ENCODE measurements around the gene PDK2.
A peak's percentile ranks its signal among the peaks of the same experiment; 100 is the strongest.

PDK2 gene

DNA sequence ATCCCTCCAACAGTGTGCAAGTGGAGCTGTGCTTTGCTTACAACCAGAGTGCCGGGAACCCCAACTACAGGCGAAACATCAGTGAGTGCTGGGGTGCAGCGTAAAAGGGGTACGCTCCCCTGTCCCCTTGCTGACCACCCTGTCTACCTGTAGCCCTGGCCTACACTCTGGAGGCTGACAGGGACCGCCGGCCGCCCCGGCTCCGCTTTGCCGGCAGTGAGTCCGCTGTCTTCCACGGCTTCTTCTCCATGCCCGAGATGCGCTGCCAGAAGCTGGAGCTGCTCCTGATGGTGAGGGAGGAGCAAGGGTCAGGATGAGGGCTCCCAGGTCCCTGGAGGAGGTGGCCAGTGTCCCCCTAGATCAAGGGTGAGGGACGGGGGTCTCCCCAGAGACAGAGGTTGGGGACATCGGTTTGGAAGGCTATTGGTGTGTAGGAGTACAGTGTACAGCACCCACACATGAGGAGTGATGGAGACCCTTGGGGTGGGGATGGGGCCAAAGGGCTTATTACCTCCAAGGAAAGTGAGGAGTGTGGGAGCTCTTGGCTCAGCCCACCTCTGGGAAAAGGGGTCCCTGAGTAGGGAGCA is 19.6 kb upstream of the PDK2 start:
- no peak overlapping the region for H3K27ac ChIP-seq

GRCh38 chr17:50076221-50076590 is 18.9 kb upstream of the PDK2 start:
- Histone ChIP-seq H3K27ac (no peak overlapping the region), H3K4me3 (no peak overlapping the region)

More for the DNA sequence above, 19.6 kb upstream of the PDK2 start:
- H3K4me3 ChIP-seq = no peak overlapping the region

GRCh38 chr17:50076591-50077235 is 18.4 kb upstream of the PDK2 start:
- peak overlapping the region in 1 of 21 experiments; percentile 8 for H3K27ac ChIP-seq
- H3K4me3 ChIP-seq = no peak overlapping the region

GRCh38 chr17:50078430-50078829 is 16.7 kb upstream of the PDK2 start:
- H3K27ac ChIP-seq = no peak overlapping the region

GRCh38 chr17:50079334-50080095 is 15.6 kb upstream of the PDK2 start:
- Histone ChIP-seq H3K27ac (peak overlapping the region in 4 of 21 experiments; percentile 4 to 43 (median 21)), H3K4me3 (no peak overlapping the region)

More at GRCh38 chr17:50078430-50078829, 16.7 kb upstream of the PDK2 start:
- H3K4me3 ChIP-seq = no peak overlapping the region

- no peak overlapping the region for H3K4me3 ChIP-seq
- peak overlapping the region in 4 of 21 experiments; percentile 4 to 43 (median 21) for H3K27ac ChIP-seq
Measured at GRCh38 chr17:50080096-50080480, 15.1 kb upstream of the PDK2 start.

DNA sequence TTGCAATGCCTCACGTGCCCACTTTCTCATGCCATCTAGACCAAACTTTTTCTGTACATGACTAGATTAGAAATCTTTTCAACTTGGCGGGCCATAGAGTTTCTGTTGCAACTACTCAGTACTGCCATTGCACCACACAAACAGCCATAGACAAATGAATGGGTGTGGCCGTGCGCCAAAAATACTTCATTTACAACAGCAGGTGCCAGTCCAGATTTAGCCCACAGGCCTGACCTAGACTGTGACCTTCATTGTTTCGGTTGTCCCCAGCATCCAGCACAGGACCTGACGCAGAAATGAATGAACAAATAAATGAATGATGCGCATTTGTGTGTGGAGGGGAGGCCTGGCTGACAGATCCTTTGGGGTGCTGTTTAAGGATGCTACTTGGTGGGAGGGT is 14.3 kb upstream of the PDK2 start:
- Histone ChIP-seq H3K4me3 (no peak overlapping the region), H3K27ac (peak overlapping the region in 1 of 21 experiments; percentile 4)

GRCh38 chr17:50081757-50082156 is 13.4 kb upstream of the PDK2 start:
- no peak overlapping the region for H3K27ac ChIP-seq
- no peak overlapping the region for H3K4me3 ChIP-seq

DNA sequence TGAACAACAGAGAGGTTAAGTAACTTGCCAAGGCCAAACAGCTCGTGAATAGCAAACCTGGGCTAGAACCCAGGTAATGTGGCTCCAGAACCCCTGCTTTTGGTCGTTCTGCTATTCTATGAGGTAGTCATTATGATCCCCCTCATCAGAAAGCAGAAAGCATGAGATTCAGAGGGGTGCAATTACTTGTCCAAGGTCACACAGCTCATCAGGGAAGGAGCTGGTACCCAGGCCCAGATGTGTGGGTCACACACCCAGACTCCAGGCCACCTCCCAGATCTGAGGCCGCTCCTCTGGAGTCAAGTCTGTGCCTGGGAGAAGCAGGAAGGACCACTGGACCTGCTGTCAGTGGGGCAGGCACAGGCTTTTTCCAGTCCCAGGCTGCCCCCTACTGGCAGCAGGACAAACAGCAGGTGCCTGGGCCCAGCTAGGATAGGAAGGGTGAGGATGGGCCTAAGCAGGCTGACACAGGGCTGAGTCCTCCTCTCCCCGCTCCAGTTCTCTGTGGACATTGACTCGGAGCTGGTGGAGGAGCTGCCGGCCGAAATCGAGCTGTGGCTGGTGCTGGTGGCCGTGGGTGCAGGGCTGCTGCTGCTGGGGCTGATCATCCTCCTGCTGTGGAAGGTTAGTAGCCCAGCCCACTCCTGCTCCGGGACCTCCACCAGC is 7.8 kb upstream of the PDK2 start:
- Histone ChIP-seq H3K4me3 (no peak overlapping the region), H3K27ac (no peak overlapping the region)

DNA sequence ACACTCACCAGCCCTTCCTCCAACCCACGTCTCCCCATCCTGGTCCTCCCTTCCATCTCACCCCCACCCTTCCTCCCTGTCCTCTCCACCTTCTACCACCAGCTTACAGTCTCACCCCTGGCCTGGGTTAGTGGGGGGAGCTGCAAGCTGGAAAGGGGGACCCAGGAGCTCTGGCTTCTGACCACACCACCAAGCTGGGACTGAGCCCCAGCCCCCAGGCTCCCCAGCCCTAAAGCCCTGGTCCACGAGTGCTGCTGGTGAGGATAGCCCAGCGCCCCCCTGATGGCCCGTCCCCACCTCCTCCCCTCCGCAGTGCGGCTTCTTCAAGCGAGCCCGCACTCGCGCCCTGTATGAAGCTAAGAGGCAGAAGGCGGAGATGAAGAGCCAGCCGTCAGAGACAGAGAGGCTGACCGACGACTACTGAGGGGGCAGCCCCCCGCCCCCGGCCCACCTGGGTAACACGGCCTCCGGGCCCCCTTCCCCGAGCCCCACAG is 7.2 kb upstream of the PDK2 start:
- no peak overlapping the region for H3K27ac ChIP-seq
- no peak overlapping the region for H3K4me3 ChIP-seq

GRCh38 chr17:50088952-50089825 is 6.0 kb upstream of the PDK2 start:
- Histone ChIP-seq H3K4me3 (no peak overlapping the region), H3K27ac (no peak overlapping the region)

GRCh38 chr17:50090071-50090470 is 5.1 kb upstream of the PDK2 start:
- Histone ChIP-seq H3K27ac (no peak overlapping the region), H3K4me3 (no peak overlapping the region)

DNA sequence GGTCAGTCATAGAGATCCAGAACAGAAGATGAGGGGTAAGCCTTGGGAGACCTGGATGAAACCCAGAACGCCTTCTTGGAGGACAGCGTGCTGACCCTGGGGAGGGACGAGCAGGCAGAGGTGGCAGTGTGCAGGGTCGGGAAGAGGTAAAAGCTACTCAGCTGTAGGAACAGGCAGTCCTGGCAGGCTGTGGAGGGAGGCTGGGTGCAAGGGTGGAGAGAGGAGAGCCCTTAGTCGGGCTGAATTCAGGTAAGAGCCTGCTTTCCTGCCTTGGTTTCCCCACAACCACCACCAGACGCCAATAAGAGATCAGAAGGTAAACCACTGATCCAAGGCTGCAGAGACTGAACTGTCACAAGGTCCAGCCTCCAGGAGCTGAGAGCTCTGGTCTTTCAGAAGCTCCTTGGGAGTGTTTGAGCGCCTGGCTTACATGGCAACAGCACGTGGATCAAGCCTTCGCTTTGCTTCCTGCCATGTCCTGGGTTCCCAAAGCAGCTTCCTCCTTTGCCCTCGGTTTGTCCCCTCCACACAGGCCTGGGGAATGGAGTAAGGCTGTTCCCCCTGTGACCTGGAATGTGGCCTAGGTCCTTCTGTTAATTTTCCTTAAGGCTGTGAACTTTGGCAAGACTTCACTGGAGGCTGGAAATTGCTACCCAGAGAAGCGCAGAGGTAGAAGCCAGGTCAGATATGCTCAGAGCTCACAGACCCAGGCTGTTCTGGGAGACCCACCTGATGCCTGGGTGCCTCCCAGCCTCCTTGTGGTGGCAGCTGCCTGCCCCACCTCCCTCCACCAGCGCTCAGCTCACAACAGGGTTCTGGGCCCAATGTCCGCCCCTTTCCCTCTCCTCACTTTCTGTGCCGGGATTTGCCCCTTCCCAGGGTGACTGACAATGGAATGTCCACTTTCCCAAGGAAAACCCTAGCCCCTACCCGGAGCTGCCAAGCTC is 3.9 kb upstream of the PDK2 start:
- H3K4me3 ChIP-seq = no peak overlapping the region
- H3K27ac ChIP-seq = no peak overlapping the region

DNA sequence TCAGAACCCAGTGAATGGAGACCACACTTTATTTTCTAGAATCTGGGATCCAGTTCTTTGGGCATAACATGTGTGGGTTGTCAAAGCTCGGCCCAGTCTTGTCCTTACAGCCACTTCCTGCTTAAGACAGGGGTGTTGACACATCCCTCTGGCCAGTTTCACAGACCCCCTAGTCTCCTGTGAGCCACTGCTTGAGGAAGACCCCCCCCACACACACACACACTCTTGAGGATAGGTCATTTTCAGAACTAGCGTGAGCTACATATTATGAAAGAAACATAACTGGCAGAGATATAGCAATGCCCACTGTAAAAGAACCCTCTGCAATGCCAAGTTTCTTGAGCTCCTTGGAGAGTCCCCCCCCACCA is 3.2 kb upstream of the PDK2 start:
- no peak overlapping the region for H3K27ac ChIP-seq

DNA sequence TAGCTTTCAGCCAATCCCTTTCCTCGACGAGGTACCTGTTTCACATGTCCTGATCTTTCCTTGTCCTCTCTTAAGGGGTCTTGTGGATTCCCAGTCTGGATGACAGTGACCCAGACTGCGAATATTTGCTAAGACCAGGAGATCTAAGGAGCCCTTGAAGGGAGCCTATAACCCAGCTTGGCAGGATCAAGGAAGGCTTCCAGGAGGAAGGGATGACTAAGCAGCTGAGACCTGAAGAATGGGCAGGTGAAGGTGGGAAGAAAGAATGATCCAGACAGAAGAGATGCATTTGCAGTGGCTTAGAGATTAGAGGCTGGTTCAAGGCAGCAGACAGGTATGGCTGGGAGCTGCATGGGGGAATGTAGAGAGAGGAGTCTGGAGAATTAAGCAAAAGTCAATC is 1.9 kb upstream of the PDK2 start:
- no peak overlapping the region for H3K27ac ChIP-seq
- no peak overlapping the region for H3K4me3 ChIP-seq

More for the DNA sequence above, 3.2 kb upstream of the PDK2 start:
- H3K4me3 ChIP-seq = no peak overlapping the region

DNA sequence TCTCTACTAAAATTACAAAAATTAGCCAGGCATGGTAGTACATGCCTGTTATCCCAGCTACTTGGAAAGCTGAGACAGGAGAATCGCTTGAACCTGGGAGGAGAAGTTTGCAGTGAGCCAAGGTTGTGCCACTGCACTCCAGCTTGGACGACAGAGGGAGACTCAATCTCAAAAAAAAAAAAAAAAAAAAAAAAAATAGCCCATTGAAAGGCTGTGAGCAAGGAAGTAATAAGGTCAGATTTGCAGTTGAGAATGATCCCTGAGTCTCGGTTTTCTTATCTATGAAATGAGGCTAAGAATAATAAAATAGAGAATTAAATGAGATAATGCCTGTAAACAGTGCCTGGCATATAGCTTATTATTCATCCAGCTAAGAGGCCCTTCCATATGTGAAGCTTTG is 1.3 kb upstream of the PDK2 start:
- H3K27ac ChIP-seq = peak overlapping the region in 4 of 21 experiments; percentile 83 to 93 (median 90)
- no peak overlapping the region for H3K4me3 ChIP-seq

DNA sequence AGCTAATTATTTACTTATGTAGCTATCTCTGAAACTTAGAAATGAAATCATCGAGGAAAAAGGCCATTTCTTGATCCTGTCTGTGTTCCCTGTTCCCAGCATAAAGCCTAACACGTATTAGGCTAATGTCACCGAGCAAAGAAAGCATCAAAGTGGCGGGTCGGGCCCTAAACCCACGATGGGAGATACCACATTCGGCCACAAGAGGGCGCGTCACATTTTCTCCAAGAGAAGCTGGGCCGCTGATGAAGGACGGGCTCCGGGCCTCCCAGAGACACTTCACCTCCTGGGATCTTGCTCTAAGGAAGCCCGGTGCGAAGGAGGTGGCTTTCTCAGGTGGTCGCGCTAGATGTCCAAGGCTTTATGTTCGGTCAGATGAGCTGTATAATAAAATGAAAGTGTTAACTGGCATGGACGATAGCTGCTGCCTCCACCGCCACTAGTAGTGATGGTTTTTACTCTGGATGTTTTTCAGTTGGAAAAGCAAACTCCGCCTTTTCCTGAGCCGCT is 853 bp upstream of the PDK2 start:
- H3K27ac ChIP-seq = peak overlapping the region in 17 of 21 experiments; percentile 25 to 93 (median 70)
- peak overlapping the region; percentile 66 to 94 (median 91) for H3K4me3 ChIP-seq

DNA sequence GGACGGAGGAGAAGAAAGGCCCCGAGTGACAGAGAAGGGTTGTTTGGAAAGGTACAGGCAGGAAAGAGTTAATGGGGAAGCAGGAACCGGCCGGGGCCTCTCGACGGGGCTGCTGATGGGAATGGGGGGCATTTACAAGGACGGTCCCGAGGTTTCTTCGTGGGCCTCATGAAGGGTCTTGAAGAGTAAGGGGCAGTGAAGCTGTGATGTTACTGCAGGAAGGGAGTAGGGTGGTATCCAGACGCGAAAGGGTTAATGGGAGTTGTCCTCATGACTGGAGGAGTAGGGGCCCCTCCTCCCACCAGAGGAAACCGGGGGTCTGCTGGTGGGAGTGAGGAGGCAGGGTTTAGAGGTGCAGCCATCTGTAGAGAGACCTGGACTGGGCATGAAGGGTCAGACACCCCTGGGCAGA is 481 bp downstream of the PDK2 start:
- Histone ChIP-seq H3K27ac (peak overlapping the region; percentile 53 to 93 (median 87)), H3K4me3 (peak overlapping the region; percentile 66 to 94 (median 91))

Data from skin epidermis (tissue), 12 donors.